Suppressor macrophage treated with lipopolysaccharide for 1 hour (primary cell): ENCODE data around the gene H1-8.

Experiments used
- DNase-seq, 3 donors: peaks; one replicate each; pipeline ENCODE4 v3.0.0-alpha.2; 2020 to 2022

The H1-8 gene

GRCh38 chr3:129595544-129596193 is 52.7 kb downstream of the H1-8 start:
- no peak for DNase-seq

- DNase-seq: peak; percentile 53 to 75 (median 65)
Observed at GRCh38 chr3:129596194-129597086, 53.5 kb downstream of the H1-8 start.

GRCh38 chr3:129597087-129597999 is 54.4 kb downstream of the H1-8 start:
- peak in 1 of 3 donors; percentile 44 for DNase-seq

- peak in 1 of 3 donors; percentile 17 for DNase-seq
Observed at GRCh38 chr3:129598000-129598381, 55.0 kb downstream of the H1-8 start.

- DNase-seq: no peak
Observed at GRCh38 chr3:129598484-129598883, 55.5 kb downstream of the H1-8 start.

- DNase-seq: no peak
Observed at GRCh38 chr3:129599073-129599472, 56.1 kb downstream of the H1-8 start.

GRCh38 chr3:129599607-129600006 is 56.6 kb downstream of the H1-8 start:
- DNase-seq: peak; percentile 97 to 99 (median 97)

- no peak for DNase-seq
Observed at GRCh38 chr3:129600348-129600747, 57.4 kb downstream of the H1-8 start.
